Dermis blood vessel endothelial cell (primary cell): ENCODE results near the gene ENOPH1. TPM values are rescaled to one million over a fixed set of nuclear protein-coding genes. Genes with fewer than 3 reads are reported as not detected.
"Not testable (repeated sequence)": the region's sequence is repeated elsewhere in the genome, so short reads cannot be mapped to it uniquely, and the experiment has no call there.

Experiments used
- DNase-seq: peaks from one replicate; pipeline ENCODE4 v3.0.0; 2010
- total RNA-seq: library from RNA; depleted of rRNA; stranded (reverse); fragments of >200 nt; gene quantifications from 2 replicates; pipeline ENCODE4 v1.2.3, GENCODE V29; 2014

The ENOPH1 gene
- total RNA-seq, 1 donor from 2014 or later: 43.6 TPM

DNA sequence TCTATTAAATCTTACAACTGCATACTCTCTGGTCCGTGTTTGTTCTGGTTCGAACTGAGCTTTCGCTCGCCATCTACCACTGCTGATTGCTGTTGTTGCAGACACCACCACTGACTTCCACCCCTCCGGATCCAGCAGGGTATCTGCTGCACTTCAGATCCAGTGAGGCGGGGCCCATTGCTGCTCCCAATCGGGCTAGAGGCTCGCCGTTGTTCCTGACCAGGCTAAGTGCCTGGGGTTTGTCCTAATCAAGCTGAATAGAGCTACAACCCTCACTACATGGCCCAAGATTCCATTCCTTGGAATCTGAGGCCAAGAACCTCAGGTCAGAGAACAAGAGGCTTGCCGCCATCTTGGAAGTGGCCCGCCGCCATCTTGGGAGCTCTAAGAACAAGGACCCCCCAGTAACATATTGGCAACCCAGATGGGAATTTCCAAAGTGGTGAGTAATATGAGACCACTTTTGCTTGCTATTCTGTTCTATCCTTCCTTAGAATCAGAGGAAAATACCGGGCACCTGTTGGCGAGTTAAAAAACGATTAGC is 43.3 kb downstream of the ENOPH1 start:
- no peak for DNase-seq

DNA sequence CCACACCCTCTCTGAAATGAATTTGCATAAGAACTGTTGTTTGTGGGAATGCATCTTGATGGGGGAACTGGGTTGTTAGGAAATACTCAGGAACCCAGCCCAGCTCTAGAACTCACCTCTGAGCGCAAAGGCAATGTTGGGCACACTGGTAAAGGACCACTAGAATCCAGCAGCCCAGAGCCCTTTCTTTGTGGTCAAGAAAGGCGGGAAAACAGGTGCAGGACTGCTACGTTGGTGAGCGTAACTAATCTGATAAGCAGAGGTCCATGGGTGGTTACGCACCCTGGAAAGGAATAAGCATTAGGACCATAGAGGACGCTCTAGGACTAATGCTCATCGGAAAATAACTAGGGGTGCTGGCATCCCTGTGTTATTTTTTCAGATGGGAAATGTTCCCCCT is 45.5 kb downstream of the ENOPH1 start:
- DNase-seq: not testable (repeated sequence)

DNA sequence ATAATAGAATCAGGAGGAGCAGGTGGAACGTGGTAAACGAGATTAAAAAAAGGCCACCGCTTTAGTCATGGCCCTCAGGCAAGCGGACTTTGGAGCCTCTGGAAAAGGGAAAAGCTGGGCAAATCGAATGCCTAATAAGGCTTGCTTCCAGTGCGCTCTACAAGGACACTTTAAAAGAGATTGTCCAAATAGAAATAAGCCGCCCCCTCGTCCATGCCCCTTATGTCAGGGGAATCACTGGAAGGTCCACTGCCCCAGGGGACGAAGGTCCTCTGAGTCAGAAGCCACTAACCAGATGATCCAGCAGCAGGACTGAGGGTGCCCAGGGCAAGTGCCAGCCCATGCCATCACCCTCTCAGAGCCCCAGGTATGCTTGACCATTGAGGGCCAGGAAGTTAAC is 47.1 kb downstream of the ENOPH1 start:
- DNase-seq: not testable (repeated sequence)

DNA sequence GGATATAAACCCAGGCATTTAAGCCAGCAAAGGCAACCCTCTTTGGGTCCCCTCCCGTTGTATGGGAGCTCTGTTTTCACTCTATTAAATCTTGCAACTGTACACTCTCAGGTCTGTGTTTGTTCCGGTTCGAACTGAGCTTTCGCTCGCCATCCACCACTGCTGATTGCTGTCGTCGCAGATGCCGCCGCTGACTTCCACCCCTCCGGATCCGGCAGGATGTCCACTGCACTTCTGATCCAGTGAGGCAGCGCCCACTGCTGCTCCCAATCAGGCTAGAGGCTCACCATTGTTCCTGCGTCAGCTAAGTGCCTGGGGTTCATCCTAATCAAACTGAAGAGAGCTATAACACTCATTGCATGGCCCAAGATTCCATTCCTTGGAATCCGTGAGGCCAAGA is 49.2 kb downstream of the ENOPH1 start:
- no peak for DNase-seq

DNA sequence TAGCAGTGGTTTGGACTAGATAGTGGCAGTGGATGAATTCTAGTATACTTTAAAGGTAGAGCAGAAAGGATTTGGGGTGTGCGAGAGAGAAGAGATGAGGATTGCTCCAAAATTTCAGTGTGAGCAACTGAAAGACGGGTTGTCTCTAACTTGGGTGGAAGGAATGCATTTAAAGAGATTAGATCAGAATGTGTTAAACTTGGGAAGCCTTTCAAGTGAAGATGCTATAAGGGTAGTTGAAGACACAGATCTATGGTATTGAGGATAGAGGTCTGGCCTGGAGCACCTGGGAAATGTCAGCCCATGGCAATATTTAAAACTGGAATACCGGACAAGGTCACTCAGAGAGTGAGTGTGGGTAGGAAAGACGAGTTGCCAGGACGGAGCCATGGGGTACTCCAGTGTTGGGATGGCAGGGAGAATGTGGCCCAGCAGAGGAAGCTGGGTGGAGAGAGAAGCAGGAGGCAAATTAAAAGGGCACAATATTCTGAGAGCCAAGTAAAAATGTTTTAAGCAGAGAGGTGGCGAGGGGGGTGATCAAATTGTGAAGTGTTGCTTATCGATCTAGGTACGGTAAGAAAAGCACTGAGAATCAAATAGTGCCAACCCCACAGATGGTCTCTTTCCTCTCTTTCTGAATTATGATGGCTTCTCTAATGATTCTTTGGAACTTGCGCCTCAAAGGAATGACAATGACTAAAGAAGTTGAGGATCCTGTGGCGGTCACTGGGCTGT is 50.5 kb downstream of the ENOPH1 start:
- DNase-seq: no peak

DNA sequence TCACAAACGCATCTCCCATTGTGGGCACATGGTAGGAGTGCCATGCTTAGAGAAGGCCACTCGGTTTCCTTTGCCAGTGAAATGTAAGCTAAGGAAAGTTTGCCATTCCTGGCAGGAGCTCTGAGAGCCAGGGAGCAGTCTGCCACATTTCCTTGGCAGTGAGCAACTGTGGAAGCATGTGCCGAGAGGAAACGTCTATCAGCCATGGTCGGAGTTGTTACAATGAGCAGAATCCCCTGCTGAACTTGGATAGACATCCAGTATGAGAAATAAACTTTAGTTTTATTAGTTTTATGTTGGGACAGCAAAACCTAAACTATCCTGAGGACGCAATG is 51.1 kb downstream of the ENOPH1 start:
- DNase-seq: no peak

DNA sequence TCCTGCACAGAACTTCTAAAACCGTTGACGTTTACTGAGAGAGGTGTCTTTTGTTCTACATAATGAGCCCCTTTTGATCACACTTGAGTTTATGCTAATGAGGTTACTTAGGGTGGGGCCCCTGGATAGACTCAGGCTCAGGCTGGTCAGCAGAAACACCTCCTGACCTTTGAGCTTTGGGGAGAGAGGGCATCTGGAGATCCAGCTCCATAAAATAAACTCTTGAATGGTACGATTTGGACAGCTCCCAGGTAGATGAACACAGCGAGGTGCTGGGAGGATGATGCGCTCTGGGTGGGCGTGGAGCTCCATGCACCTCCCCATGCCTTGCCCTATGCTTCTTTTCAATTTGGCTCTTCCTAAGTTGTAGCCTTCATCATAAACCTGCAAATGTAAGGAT is 52.0 kb downstream of the ENOPH1 start:
- no peak for DNase-seq

DNA sequence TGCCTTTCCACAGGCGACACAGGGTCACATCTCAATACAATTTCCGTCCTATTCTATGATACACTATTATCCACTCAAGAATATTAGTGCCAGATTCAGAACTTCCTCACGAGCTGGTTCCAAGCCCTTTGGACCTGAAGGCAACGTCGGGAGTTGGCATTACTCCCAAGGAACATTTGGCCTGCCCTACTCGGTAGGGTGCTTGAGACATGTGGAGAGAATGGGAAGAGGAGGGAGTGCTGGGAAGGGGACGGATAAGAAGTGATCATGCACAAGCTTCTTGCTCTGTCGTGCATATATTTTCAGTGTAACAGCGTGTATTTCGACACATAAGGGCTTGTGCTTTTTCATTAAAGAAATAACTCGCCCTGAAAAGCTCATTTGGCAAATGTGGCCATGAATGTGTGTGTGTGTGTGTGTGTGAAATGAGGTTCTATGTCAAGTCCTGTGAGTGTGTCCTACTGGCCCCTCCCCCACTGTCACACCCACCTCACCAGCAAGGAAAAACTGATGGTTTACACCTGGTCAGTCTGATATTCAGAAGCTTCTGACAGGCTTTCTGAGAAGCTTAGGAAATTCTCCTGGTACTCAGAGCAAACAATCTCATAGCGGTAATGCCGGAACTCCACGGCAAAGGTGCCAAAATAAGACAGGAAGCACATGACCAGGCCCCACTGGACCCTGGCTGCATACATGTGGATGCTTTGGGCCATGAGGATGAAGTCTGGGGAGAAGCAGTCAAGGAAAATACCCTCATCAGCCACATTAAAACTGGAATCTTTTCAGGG is 54.8 kb downstream of the ENOPH1 start:
- DNase-seq: no peak

DNA sequence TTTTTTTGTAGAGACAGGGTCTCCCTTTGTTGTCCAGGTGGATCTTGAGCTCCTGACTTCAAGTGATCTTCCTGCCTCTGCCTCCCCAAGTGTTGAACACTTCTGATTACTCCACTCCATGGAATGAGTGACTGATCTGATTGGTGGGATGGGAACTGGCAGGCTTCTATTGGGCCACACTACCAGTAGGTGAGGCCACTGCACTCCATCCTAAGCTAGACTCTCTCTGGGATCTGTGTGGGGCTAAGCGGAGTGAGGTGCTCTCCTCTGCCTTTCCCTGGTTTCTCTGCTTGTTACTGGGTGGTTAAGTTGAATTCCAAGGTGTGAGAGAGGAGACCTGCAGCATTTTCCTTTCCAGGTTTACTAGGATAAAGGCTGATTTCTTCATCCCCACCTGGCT is 58.7 kb downstream of the ENOPH1 start:
- DNase-seq: no peak

DNA sequence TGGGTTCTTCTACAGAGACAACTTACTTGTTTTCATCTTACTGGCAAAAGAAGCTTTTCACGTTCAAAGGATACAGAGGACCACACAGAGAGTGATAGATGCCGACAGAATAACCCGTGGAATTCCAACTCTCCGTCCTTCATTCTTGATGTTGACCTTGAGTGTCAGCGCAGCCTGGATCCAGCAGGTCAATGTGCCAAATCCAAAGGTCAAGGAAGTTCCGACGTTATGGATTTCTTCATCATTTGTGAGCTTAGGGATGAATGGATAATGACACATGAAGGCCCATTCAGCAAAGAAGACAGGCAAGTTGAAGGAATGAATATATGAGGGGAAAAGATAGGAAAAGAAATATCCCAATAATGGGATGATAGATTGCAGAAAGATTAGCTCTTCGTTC is 59.6 kb downstream of the ENOPH1 start:
- no peak for DNase-seq

DNA sequence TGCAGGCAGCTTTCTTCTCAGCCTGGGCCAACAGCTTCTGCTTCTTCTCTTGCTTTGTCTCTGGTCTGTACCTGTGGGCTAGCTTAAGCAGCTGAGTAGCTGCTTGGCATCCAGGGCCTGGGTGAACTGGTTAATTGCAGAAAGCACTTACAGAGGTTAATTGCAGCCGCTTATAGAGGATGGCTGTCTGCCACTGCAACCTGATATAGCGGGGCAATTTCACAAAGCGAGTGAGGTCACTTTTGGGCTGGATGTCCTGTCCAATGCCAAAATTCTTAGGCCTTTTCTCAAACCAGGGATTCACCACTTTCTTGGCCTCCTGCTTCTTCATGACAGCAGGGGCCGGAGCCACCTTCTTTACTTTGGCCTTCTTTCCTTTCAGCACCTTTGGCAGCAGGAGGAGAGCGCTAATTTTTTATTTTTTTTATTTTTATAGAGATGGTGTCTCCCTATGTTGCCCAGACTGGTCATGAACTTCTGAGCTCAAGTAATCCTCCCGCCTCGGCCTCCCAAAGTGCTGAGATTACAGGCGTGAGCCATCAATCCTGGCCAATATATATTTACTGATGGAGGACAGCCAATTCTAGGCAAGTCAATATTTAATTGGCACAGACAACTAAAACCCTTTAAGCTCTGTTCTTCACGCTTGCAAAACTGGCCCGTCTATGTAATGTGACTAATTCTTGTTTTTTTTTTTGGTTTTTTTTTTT is 61.0 kb downstream of the ENOPH1 start:
- DNase-seq: no peak

DNA sequence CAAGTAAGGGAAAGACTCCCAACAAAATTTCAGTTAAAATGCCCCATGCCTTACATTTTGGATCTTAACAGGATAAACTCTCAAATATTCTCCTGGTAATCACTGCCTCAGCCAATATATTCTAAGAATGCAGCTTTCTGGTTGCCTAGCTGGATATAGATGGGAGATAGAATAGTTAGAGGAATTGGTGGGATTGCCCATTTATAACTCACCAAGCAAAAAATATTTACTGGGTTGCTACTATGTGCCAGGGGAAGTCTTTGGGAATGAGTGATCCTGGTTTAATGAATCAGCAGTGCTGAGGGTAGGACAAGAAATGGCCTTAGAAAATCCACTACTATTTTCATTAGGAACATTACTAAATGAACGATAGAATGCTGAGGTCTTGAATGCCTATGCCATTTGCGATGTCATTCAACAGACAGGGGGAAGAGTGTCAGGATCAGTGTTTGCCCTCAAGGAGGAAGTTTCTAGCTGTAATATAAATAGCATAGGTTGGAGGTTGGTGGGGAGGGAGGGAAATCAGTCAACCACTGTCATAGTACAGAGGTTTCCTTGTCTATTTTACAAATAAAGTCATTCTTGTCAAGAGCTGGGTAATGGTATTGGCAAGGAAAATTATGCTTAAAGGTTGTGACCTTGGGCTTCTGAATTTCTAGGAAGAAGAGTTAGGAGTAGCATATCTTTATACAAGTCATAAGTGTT is 63.5 kb downstream of the ENOPH1 start:
- DNase-seq: no peak

DNA sequence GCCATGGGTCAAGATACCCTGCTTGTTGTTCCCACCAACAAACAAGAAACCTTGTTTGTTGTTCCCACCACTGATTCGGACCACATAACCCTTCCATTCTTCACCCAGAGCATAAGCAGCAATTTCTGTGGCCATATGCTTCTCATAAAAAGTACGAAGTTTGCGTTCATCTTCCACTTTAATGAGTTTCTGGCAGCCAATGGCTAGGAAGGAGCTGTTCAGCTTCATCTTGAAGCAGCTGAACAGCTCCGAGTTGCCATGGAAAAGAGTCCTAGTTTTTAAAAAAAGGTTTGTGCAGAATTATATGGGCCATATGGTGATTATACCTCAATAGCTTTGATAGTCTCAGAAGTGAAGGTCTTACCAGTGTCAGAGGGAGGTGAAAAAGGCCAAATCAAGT is 65.3 kb downstream of the ENOPH1 start:
- no peak for DNase-seq

DNA sequence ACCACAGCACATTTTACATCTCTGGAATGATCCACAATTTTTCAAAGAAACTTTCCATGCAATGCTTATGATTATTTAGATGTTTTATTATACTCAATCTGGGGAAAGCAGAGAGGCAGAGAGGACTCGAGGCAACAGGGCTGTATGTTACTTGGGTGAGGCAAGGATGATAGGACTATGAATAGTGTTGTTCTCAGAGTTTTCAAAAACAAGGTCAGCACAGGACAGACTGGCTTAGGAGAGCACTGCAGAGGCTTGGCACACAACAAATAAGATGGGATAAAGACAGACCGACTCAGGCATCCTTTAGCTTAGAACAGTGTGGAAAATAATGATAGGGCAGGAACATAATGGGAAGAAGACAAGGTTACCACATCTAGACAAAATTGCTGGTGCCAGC is 66.0 kb downstream of the ENOPH1 start:
- no peak for DNase-seq

DNA sequence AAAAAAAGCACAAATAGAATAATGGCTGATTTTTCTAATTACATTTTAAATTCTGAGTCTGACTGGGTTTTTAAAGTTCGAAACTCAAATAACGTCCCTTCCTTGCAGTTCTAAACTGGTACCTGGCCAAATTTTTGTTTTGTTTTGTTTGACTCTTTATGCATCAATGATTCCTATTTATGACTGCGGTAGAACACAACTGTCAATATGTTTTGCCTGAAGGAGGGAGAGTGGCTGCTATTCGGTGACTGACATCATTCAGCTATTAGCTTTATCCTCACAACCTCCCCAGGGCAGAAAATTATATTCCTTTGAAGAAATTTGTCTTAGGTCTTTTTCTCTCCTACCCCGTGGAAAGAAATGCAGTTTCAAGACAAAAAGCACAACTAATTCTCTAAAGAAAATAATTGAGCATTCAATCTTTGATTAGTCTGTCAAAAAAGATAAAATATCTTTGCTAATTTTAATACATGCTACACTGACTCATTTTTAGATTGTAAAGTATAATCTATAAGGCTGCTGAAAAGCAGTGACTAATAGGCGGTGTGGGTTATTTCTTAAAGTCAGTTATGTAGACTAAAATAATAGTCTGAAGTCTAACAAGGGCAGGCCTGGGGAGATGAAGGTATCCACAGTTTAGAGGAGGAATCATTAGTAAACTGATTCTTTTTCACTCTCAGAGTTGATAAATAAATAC is 69.5 kb downstream of the ENOPH1 start:
- DNase-seq: no peak

DNA sequence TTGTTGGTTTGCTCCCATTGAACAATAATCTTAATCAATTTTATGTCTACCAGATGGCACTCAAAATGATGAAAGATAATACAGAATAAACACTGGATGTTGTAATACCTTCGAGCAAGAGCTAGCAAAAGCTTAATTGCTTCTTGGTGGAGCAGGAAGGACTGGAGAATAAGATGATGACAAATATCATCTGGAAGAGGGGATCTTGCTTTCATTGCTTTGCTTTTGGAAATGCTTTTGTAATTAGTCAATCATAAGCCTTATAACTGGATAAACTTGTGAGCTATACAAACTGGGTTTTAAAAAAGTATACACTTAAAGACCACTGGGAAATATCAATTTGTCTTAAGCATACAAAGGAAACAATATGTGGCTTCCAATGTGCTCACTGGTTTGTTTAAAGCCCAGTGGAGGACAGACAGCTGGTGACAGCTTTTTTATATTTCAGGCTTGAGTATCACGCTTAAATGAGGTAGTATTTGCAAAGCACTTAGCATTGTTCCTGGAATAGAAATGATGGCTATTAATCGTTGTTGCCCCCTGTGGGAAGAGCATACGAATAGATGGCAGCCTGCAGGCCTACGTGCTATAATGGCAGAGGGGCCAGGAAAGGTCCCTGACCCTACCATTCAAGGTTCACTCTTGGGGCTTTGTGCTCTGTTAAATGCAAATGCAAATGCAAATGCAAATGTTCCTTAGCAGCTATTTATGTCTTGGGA is 70.2 kb downstream of the ENOPH1 start:
- no peak for DNase-seq

DNA sequence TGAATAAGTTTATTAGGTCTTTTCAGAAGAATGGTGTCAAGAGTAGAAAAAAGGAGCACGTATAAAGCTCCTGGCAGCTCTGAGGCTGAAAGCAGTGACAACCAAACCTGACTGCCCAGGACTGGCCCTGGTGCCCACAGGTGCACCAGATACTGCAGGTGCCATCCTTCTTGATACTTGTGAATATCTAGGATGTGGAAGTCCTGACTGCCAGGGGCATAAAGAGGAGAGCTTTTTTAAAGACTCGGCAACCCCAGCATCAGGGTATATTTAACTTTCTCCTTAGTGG is 70.7 kb downstream of the ENOPH1 start:
- no peak for DNase-seq

DNA sequence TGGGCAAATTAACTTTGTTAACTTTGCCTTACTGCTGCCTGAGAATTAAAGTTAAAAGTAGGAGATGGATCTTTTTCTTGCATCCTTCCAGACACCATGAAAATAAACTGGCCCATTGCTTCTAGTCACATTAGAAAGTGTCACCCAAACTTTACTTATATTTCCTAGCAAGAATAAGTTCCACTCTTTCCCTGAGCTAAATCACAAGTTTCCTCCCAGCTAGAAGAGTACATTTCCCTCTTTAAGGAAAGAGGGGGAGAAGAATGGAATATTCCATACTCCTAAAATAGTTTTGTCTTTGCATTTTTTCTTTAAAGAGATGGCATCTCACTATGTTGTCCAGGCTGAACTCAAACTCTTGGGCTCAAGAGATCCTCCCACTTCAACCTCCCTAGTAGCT is 77.6 kb downstream of the ENOPH1 start:
- no peak for DNase-seq

DNA sequence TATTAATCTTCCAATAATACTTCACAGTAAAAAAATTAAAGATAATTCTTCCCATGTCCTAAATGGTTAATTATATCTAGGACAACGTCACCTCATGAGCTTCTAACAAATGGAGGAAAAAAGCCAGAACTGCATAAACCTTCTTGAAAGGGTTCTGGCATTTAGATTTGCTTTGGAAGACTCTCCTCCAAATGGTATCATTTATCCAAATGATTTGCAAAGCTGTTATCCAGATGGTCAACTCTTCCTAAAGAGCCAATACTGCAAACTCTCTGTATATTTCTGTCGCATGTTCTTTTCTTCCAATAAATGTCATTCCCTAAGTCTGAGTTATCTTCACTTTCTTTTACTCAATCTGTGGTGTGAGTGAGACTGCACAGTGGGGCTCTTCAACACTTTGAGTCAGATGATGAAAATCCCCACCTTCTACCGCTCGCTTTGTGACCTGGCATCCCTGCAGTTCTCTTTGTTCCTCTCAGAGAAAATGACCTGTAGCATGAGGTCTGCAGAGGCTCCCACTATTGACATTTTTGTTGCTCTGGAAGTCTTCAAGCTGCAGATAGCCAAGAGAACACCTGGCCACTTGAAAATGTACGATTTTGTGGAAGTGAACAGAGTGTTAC is 78.5 kb downstream of the ENOPH1 start:
- no peak for DNase-seq

DNA sequence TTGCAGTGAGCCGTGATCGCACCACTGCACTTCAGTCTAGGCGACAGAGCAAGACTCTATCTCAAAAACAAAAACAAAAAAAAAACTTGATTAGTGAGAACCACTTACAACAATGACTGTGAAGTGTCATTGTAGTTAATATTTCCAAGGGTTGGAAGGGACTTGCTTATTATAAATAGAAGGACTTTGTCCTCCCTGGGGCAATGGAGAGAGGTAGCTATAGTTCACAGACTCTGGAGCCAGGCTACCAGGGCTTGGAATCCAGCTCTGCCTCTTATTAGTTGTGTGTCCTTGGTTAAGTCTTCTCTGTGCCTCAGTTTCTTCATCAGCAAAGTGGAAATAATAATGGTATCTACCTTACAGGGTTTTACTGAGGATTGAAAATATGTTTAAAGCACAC is 79.8 kb downstream of the ENOPH1 start:
- DNase-seq: no peak
